ENCODE results near the gene ZFR2.
"Not testable (repeated sequence)": the region's sequence is repeated elsewhere in the genome, so short reads cannot be mapped to it uniquely, and the experiment has no call there.

ZFR2 gene

DNA sequence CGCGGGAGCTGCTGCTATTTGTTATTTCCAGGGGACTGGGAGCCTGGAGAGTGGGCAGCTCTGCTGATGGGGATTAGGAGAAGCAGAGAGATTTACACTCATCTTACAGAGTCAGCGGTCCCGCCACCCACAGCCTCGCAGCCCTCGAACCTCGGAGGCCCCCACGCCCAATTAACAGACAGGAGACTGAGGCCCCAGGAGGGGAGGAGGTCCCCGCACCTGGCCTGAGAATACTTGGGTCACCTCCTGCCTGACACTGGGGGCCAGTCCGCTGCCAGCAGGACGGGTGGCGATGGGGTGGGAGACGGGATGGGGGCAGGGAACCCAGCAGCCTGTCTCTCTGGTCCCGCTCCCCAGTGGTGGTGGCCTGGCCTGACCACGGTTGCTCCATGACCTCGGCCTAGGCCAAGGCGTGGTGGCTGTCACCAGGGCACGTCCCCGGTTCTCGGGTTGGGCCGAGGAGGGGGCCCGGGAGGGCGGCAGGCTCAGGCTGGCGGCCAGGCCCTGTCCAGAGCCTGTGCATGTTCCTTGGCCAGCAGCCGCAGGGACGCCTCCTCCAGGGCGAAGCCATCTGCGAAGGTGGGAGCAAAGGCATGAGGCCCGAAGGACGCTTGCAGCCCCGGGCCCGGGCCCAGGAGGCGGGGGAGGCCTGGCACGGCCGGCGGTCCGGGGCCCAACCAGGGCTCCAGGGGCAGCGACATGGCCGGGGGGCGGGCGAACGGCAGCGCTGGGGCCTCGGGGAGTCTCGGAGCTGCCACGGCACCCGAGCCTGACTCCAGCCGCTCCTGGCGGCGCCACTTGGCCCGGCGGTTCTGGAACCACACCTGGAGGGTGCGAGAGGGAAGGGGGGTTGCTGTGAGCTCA lies 98.5 kb downstream of the ZFR2 start:
- Mint-ChIP-seq H3K27ac (no peak overlapping the region), H3K4me3 (no peak overlapping the region), H3K36me3 (peaks cover 6% of the 10 kb centered on the region), H3K9me3 (no peaks in the 10 kb centered on the region), H3K4me1 (peaks cover 14% of the 10 kb centered on the region), H3K27me3 (no peaks in the 10 kb centered on the region)

DNA sequence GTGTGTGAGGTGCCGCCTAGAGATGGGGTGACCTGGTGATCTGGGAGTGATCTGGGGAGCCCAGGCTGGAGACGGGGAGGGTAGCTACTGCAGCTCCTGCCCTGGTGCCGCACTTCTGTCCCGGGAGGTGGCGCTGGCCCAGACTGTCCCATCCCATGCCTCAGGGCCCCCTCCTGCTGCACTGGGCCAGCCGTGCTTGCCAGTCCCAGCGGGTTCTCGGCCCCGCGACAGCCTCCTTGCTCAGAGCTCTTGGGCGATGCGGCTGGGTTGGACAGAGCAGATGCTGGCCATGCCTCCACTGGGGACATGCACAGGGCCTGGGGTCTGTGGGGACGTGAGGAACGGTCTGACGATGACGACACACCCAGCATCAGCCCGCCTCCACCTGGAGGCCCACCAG lies 99.3 kb downstream of the ZFR2 start:
- H3K27me3 Mint-ChIP-seq, result no peaks in the 10 kb centered on the region
- peaks cover 6% of the 10 kb centered on the region for H3K36me3 Mint-ChIP-seq
- no peak overlapping the region for H3K27ac Mint-ChIP-seq
- peaks cover 14% of the 10 kb centered on the region for H3K4me1 Mint-ChIP-seq
- no peaks in the 10 kb centered on the region for H3K9me3 Mint-ChIP-seq
- no peak overlapping the region for H3K4me3 Mint-ChIP-seq

DNA sequence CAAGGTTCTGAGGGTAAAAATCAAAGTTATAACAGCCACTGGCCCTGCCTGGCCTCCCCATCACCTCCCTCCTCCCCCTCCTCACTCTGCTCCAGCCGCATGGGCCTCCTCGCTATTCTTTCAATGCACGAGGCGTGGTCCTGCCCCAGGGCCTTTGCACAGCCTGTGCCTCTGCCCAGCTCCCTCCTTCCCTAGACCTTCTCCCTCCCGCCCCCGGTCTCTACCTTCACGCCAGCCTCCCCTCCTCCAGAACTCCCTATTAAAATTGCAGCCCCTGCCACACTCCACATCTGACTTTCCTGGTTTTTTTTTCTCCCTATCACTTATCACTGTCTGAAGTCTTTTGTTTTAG lies 100.1 kb downstream of the ZFR2 start:
- Mint-ChIP-seq H3K36me3 (peaks cover 6% of the 10 kb centered on the region), H3K27ac (no peak overlapping the region), H3K9me3 (no peaks in the 10 kb centered on the region), H3K4me1 (peaks cover 14% of the 10 kb centered on the region), H3K4me3 (no peak overlapping the region), H3K27me3 (no peaks in the 10 kb centered on the region)

DNA sequence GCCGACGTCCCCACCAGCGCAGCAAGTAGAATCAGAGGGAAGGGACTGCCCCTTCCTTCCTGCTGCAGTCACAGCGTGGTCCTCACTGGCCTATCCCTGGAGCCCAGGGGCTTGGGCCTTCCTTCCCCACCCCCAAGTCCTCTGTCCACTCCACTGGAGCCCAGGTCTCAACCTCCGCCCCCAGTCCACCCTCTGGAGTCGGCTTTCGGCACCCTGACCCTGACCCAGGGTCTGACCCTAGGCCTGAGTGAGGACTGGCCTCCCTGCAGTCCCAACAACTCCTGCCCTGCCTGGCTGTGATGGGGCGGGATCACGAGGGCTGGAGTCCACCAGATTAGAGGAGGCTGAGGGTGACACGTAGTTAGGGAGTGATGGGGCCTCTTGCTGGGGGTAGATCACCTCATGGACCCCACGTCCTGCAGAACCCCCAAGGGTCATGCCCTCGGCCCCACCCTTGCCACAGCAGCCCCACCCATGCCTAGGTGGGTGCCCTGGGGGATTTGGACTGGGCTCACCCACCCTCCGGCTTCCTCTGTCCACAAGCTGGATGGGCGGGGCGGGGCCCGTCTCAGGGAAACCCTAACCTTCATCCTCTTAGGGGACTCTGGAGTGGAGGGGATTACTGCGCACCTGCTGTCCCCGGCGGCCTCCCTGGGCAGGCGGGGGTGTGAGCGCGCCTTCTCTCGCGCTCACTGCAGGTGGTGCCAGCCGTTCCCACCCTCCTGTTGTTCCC lies 100.7 kb downstream of the ZFR2 start:
- no peaks in the 10 kb centered on the region for H3K27me3 Mint-ChIP-seq
- peak overlapping the region; percentile 17 for H3K27ac Mint-ChIP-seq
- H3K4me3 Mint-ChIP-seq, result no peak overlapping the region
- no peaks in the 10 kb centered on the region for H3K9me3 Mint-ChIP-seq
- peaks cover 6% of the 10 kb centered on the region for H3K36me3 Mint-ChIP-seq
- peaks cover 16% of the 10 kb centered on the region for H3K4me1 Mint-ChIP-seq

DNA sequence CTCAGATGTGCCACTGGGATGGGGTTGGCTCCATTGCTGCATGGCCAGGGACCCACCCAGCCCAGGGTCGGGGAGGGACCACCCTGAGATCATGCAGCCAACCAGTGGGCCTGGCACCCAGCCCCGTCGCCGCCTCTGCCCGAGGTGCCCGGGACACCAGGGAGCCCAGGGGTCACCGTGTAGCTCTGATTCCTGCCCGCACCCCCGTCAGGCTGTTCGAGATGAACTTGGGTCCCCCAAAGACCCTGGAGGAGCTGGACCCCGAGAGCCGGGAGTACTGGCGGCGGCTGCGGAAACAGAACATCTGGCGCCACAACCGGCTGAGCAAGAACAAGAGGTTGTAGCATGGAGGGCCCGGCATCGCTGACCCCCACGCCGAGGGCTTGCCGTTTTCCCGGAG lies 101.8 kb downstream of the ZFR2 start:
- peaks cover 26% of the 10 kb centered on the region for H3K4me1 Mint-ChIP-seq
- H3K4me3 Mint-ChIP-seq, result no peak overlapping the region
- H3K36me3 Mint-ChIP-seq, result peaks cover 8% of the 10 kb centered on the region
- no peak overlapping the region for H3K27ac Mint-ChIP-seq
- no peaks in the 10 kb centered on the region for H3K9me3 Mint-ChIP-seq
- H3K27me3 Mint-ChIP-seq, result no peaks in the 10 kb centered on the region

DNA sequence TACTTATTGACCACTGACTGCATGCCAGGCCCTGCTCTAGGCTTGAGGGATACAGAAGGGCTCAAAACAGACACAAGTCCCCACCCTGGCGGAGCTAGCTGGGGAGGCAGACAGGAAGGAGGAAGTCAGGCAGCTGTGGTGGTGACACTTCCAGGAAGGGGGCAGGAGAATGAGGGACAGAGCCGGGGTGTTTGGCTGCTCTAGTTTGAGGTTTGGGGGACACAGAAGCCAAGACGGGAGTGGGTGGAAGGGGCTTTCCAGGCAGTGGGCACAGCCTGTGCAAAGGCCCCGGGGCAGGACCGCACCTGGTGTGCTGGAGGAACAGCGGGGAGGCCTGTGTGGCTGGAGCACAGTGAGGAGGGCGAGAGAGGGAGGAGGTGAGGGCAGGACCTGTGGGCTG lies 102.3 kb downstream of the ZFR2 start:
- no peak overlapping the region for H3K4me3 Mint-ChIP-seq
- no peaks in the 10 kb centered on the region for H3K9me3 Mint-ChIP-seq
- H3K27ac Mint-ChIP-seq, result peak overlapping the region; percentile 23
- H3K36me3 Mint-ChIP-seq, result peaks cover 8% of the 10 kb centered on the region
- peaks cover 32% of the 10 kb centered on the region for H3K4me1 Mint-ChIP-seq
- no peaks in the 10 kb centered on the region for H3K27me3 Mint-ChIP-seq

DNA sequence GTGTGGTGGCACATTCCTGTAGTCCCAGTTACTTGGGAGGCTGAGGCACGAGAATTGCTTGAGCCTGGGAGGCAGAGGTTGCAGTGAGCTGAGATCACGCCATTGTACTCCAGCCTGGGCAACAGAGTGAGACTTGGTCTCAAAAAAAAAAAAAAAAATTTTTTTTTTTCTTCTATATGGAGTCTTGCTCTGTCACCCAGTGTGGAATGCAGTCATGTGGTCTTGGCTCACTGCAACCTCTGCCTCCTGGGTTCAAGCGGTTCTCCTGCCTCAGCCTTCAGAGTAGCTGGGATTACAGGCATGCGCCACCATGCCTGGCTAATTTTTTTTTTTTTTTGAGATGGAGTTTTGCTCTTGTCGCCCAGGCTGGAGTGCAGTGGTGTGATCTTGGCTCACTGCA lies 103.1 kb downstream of the ZFR2 start:
- peaks cover 28% of the 10 kb centered on the region for H3K4me1 Mint-ChIP-seq
- not testable (repeated sequence) for H3K9me3 Mint-ChIP-seq, H3K4me3 Mint-ChIP-seq, H3K27ac Mint-ChIP-seq, H3K27me3 Mint-ChIP-seq
- H3K36me3 Mint-ChIP-seq, result peaks cover 12% of the 10 kb centered on the region

DNA sequence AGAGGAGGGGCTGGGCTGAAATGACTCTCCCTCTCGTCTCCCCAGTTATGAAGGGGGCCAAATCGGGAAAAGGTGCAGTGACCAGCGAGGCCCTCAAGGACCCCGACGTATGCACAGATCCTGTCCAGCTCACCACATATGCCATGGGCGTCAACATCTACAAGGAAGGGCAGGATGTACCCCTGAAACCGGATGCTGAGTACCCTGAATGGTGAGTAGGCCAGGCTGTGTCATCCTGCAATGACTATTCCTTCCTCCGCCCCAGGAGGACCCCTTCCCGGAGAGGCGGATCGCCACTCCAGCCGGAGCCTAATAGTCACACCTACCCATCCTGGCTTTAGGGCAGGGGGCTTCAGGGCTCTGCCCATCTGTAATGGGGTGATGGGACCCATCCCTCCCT lies 103.7 kb downstream of the ZFR2 start:
- Mint-ChIP-seq H3K36me3 (peaks cover 12% of the 10 kb centered on the region), H3K4me3 (no peak overlapping the region), H3K4me1 (peaks cover 28% of the 10 kb centered on the region), H3K27ac (no peak overlapping the region), H3K9me3 (no peaks in the 10 kb centered on the region), H3K27me3 (no peaks in the 10 kb centered on the region)

DNA sequence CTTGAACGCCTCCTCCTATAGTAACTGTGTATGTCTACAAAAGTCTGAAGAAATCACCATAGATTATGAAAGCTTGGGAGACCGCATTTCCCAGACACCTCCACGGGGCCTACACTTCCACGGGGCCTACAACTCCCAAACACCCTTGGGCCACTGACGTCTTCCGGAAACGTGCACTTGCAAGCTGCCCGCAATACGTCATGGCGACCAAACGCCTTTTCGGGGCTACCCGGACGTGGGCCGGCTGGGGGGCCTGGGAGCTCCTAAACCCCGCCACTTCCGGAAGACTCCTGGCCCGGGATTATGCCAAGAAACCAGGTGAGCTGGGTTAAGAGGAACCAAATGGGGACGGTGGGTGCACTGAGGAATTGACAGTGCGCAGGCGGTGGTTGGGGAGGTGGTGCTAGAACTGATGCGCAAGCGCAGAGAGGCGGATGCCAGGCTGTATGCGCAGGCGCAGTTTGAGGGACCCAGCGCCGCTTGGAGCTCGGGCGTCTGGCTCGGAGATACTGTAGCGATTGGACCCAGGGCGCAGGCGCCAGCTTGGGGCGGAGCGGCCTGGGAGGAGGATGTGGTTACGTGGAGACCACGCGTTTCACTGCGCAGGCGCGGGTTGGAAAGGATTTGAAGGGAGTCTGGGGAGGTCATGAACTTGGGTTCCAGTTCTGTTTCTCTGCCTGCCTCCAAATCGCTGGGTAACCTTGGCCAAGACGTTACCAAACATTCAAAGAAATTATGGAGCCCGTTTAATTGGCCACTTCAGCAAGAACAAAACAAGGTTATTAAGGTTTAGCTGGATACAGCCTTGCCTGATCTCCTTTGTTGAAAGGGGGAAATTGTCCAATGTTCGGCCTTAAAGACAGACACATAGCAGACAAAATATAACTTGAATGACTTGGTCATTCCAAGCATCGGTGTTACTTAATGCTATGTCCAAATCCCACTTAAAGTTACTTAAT lies 106.1 kb downstream of the ZFR2 start, which contains the start of gene MRPL54:
Gene MRPL54 (plus strand): TSS at position 182 of the 959 bp plus-strand sequence. CDS start 19 bp downstream, at position 201.
- Mint-ChIP-seq H3K27me3 (no peaks in the 10 kb centered on the region), H3K9me3 (no peaks in the 10 kb centered on the region), H3K27ac (peak within 1 kb of the TSS; percentile 100), H3K4me1 (peaks cover 35% of the 10 kb centered on the region), H3K4me3 (peak within 1 kb of the TSS; percentile 99), H3K36me3 (peaks cover 7% of the 10 kb centered on the region)

DNA sequence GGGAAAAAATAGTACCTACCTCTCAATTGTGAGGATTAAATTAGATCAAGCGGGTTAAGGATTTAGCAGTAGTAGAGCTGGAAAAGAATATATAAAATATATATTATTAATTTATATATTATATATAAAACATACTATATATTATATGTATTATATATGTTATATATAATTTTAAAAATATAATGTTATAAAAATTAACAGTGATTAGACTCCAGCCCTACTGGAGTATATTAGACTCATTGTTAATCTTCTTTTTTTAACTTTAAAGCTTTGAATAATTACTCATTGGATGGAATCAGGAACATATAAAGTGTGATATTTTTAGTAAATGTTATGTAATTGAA lies 106.7 kb downstream of the ZFR2 start:
- H3K36me3 Mint-ChIP-seq, result peaks cover 7% of the 10 kb centered on the region
- no peaks in the 10 kb centered on the region for H3K9me3 Mint-ChIP-seq
- H3K27ac Mint-ChIP-seq, result peak overlapping the region; percentile 100
- H3K4me3 Mint-ChIP-seq, result peak overlapping the region; percentile 99
- no peaks in the 10 kb centered on the region for H3K27me3 Mint-ChIP-seq
- peaks cover 35% of the 10 kb centered on the region for H3K4me1 Mint-ChIP-seq

DNA sequence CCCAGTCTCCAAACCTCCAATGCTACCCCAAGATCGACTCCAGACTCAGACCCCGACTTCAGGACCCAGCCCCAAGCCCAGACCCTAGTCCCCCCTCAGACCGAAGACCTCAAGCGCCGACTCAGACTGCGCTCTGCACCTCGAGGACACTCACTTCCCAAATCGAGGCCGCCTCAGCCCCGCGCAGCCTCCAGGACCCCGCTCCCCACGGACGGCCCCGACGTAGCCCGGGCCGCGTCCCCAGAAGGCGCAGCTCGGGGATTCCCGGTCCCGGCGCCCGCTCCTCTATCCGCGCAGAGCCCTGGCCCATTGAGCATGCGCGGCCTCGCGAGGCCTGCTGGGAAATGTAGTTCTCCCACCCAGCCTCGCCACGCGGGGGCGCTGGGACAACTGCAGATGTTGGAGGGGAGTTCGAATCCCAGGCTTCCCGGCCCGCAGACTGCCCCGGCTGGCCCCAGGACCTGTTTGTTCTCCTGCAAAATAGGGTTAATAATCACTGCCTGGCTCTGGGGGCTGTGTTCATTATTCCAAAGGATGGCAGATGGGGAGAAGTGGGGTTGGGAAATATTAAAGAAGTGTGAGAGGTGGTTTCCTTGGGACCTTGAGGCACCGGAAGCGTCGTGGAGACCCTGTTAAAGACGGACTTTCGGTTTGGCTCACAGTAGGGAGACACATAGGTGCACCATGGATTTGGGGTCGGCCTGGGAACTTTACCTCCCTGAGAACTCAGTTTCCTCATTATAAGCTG lies 107.3 kb downstream of the ZFR2 start, which contains the start of gene APBA3:
Gene APBA3 (minus strand): TSS at position 311 of the 748 bp plus-strand sequence. CDS start 1,428 bp downstream, outside the sequence.
- Mint-ChIP-seq H3K9me3 (no peaks in the 10 kb centered on the region), H3K27me3 (no peaks in the 10 kb centered on the region), H3K27ac (peak within 1 kb of the TSS; percentile 100), H3K4me3 (peak within 1 kb of the TSS; percentile 99), H3K4me1 (peaks cover 38% of the 10 kb centered on the region), H3K36me3 (peaks cover 6% of the 10 kb centered on the region)

DNA sequence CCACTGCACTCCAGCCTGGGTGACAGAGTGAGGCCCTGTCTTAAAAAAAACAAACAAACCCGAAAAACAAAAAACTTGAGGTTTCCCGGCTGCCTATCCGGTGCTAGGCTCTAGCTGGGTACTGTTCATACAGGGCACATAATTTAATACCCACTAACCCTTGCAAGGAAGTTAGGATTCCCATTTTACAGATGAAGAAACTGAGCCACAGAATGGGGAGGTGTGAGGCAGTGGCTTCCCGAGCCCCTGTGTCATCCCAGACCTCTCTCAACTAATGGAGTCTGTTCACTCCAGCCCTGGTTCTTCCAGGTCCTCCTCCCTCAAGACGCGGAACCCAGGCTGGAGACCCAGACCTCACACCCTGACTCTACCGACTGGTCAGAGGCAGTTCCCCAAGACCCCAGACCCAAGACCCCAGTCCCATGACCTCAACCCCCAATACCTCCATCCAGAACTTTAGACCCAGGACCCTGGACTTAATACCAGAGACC lies 107.9 kb downstream of the ZFR2 start:
- Mint-ChIP-seq H3K4me3 (peak overlapping the region; percentile 99), H3K4me1 (peaks cover 36% of the 10 kb centered on the region), H3K27me3 (no peaks in the 10 kb centered on the region), H3K9me3 (no peaks in the 10 kb centered on the region), H3K36me3 (peaks cover 6% of the 10 kb centered on the region), H3K27ac (peak overlapping the region; percentile 96)

DNA sequence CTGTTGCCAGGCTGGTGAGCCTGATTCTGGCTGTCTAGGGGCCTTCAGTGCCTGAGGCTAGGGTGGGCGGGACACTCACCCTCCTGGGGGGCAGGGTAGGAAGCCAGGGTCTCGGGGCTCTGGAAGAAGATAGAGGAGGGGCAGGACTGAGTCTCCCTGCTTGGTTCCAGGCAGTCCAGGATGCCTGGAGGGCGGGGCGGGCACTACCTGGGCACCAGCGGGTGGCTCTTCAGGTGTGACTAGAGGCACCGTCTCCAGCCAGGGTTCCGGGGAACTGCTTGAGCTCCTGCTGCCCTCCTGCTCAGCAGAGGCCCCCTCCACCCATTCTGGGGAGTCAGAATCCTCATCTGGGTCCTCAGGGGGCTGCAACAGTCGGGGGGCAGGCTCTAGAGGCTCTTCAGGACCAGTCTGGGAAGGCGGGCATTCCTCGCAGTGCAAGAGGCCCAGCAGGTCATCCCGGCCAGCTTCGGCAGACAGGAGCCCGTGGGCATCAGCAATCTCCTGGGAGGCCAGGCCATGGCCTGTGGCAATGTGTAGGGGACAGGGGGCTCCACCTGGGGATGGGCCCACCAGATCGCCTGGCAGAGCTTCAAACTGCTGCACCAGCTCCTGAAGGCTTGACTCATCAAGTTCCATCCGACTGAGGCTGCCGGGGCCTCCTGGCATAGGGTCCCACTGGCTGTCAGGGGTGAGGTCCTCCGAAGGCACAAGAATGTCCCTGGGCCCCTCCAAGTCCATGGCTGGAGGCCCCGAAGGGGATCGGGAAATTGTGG lies 109.2 kb downstream of the ZFR2 start:
- H3K9me3 Mint-ChIP-seq, result no peaks in the 10 kb centered on the region
- no peak overlapping the region for H3K27ac Mint-ChIP-seq
- no peaks in the 10 kb centered on the region for H3K27me3 Mint-ChIP-seq
- H3K4me1 Mint-ChIP-seq, result peaks cover 46% of the 10 kb centered on the region
- peak overlapping the region; percentile 99 for H3K4me3 Mint-ChIP-seq
- H3K36me3 Mint-ChIP-seq, result peaks cover 9% of the 10 kb centered on the region

DNA sequence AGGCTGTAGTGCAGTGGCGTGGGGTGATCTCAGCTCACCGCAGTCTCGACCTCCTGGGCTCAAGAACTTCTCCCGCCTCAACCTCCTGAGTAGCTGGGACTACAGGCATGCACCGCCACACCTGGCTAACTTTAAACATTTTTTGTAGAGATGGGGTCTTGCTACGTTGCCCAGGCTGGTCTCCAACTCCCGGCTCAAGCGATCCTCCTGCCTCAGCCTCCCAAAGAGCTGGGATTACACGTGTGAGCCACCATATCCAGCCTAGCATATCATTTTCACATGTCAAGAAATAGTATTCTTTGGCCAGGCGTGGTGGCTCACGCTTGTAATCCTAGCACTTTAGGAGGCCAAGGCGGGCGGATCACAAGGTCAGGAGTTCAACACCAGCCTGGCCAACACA lies 110.5 kb downstream of the ZFR2 start:
- not testable (repeated sequence) for H3K27me3 Mint-ChIP-seq, H3K9me3 Mint-ChIP-seq, H3K27ac Mint-ChIP-seq, H3K4me3 Mint-ChIP-seq
- peaks cover 11% of the 10 kb centered on the region for H3K36me3 Mint-ChIP-seq
- peaks cover 50% of the 10 kb centered on the region for H3K4me1 Mint-ChIP-seq

All from activated naive CD4-positive, alpha-beta T cell treated with anti-CD3 and anti-CD28 coated beads, Interleukin-2, amount 50 U/mL, for 24 hours (primary cell).